ENCODE measurements around the gene CFAP99.
A peak's percentile ranks its signal among the peaks of the same experiment; 100 is the strongest.

CFAP99 gene

GRCh38 chr4:2497324-2497723 lies 78.6 kb downstream of the CFAP99 start:
- Mint-ChIP-seq H3K4me3 (no peak overlapping the region), H3K27ac (peak overlapping the region; percentile 69), H3K9me3 (no peaks in the 10 kb centered on the region), H3K36me3 (ENCODE audit: low read depth) (peaks cover 84% of the 10 kb centered on the region), H3K4me1 (no peaks in the 10 kb centered on the region), H3K27me3 (ENCODE audit: low read depth, poor library complexity) (no peaks in the 10 kb centered on the region)
- TF ChIP-seq CTCF (IDR thresholded peaks at IDR 0.05) = no peak
- no peak for DNase-seq

DNA sequence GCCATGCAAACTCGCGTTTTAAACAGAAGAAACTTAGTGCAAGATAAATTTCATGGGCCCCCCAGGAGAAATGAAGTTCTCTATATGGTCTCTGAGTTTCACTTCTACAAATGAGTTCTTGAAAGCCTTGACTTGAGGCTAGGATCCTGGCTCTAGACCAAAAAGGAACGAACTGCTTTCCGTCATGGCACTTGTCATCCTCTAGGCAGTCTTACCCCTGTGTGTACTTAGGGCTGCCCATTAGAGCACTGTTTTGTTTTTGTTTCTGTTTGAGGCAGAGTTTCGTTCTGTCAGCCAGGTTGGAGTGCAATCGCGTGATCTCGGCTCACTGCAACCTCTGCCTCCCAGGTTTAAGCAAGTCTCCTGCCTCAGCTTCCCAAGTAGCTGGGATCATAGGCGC lies 79.2 kb downstream of the CFAP99 start:
- Mint-ChIP-seq H3K36me3 (ENCODE audit: low read depth) (peaks cover 78% of the 10 kb centered on the region), H3K4me3 (no peak overlapping the region), H3K4me1 (no peaks in the 10 kb centered on the region), H3K27me3 (ENCODE audit: low read depth, poor library complexity) (no peaks in the 10 kb centered on the region), H3K9me3 (no peaks in the 10 kb centered on the region), H3K27ac (peak overlapping the region; percentile 54)
- DNase-seq = no peak
- TF ChIP-seq CTCF (IDR thresholded peaks at IDR 0.05) = no peak

DNA sequence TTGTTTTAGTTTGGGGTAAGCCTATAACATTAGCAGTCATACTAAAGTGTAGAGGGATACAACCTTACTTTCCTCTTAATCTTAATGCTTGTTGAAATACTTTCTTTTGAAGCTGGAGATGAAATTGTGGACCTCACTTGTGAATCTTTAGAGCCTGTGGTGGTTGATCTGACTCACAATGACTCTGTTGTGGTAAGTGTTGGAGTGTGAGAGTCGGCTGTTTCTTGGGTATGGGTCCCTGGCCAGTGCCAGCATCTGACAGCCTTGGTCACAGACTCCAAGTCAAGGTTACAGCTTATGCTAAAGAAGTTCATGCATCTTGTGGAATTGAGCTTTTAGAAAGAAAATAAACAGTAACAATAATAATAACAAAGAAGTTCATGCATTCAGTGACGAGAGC lies 81.8 kb downstream of the CFAP99 start:
- TF ChIP-seq CTCF (IDR thresholded peaks at IDR 0.05) = no peak
- no peaks in the 10 kb centered on the region for H3K27me3 Mint-ChIP-seq (ENCODE audit: low read depth, poor library complexity)
- no peak overlapping the region for H3K4me3 Mint-ChIP-seq
- no peaks in the 10 kb centered on the region for H3K4me1 Mint-ChIP-seq
- H3K9me3 Mint-ChIP-seq = no peaks in the 10 kb centered on the region
- no peak for DNase-seq
- H3K27ac Mint-ChIP-seq = no peak overlapping the region
- peaks cover 71% of the 10 kb centered on the region for H3K36me3 Mint-ChIP-seq (ENCODE audit: low read depth)

DNA sequence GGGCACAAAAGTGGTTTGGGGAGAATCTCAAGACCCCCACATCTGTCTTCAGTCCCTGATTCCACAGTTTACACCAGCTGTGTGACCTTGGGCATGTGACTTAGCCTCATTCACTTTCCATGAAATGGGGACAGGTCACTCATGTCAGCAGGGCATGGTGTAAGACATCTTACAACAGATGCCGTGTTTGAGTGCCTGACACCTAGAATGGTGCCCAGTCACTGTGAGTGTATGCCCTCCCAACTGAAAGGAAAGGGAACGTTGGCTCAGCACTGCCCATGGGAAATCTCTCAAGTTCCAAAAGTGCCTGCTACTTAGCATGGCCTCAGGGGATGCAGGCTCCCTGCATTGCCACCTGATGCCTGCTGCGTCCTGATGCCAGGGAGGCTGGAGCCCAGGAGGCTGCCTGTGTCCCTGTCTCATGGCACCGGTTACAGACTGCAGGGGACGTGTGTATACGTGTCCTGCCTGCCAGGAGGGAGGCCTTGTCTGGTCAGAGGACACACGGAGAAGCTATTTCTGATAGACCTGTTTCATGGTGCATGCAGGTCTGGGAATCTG lies 82.4 kb downstream of the CFAP99 start:
- H3K27me3 Mint-ChIP-seq (ENCODE audit: low read depth, poor library complexity) = no peaks in the 10 kb centered on the region
- H3K36me3 Mint-ChIP-seq (ENCODE audit: low read depth) = peaks cover 71% of the 10 kb centered on the region
- H3K9me3 Mint-ChIP-seq = no peaks in the 10 kb centered on the region
- TF ChIP-seq CTCF (IDR thresholded peaks at IDR 0.05) = no peak
- no peaks in the 10 kb centered on the region for H3K4me1 Mint-ChIP-seq
- DNase-seq = no peak
- no peak overlapping the region for H3K4me3 Mint-ChIP-seq
- peak overlapping the region; percentile 72 for H3K27ac Mint-ChIP-seq

- Mint-ChIP-seq H3K27me3 (ENCODE audit: low read depth, poor library complexity) (no peaks in the 10 kb centered on the region), H3K27ac (peak overlapping the region; percentile 25), H3K9me3 (no peaks in the 10 kb centered on the region), H3K4me1 (no peaks in the 10 kb centered on the region), H3K36me3 (ENCODE audit: low read depth) (peaks cover 71% of the 10 kb centered on the region), H3K4me3 (no peak overlapping the region)
- TF ChIP-seq CTCF (IDR thresholded peaks at IDR 0.05) = no peak
- DNase-seq = no peak
These were observed 85.1 kb downstream of the CFAP99 start for GRCh38 chr4:2503809-2504208.

GRCh38 chr4:2507259-2507658 lies 88.5 kb downstream of the CFAP99 start:
- Mint-ChIP-seq H3K9me3 (no peaks in the 10 kb centered on the region), H3K4me1 (no peaks in the 10 kb centered on the region), H3K27me3 (ENCODE audit: low read depth, poor library complexity) (no peaks in the 10 kb centered on the region), H3K27ac (peak overlapping the region; percentile 74), H3K4me3 (no peak overlapping the region), H3K36me3 (ENCODE audit: low read depth) (peaks cover 59% of the 10 kb centered on the region)
- TF ChIP-seq CTCF (IDR thresholded peaks at IDR 0.05) = no peak
- DNase-seq = no peak
